OCI-LY3 (cell line): ENCODE measurements around the gene FGGY.

Experiments used
- H2AFZ ChIP-seq: fragments of 200-600, 300-600 bp; shearing (Covaris generic); 2 replicates; pipeline ENCODE4 v1.6.0; 2014; ENCODE audit warnings: antibody characterized with exemption, low read depth, low read length
- H3K27ac ChIP-seq: fragments of 200-600, 300-600 bp; sonication (generic); 2 replicates; pipeline ENCODE4 v1.5.1; 2014; ENCODE audit warnings: mild to moderate bottlenecking, low read length, moderate library complexity, mixed read lengths
- H3K27me3 ChIP-seq: fragments of 200-600, 300-600 bp; sonication (generic); 2 replicates; pipeline ENCODE4 v1.6.1; 2014; ENCODE audit warnings: low read depth, low read length, mixed read lengths
- H3K36me3 ChIP-seq: fragments of 200-600, 300-600 bp; sonication (generic); replicated peaks from 2 replicates; pipeline ENCODE3; 2014; ENCODE audit warnings: low read depth, low read length, mixed read lengths
- H3K4me1 ChIP-seq: fragments of 300-600, 200-600 bp; sonication (generic); 2 replicates; pipeline ENCODE4 v1.6.1; 2014; ENCODE audit warnings: low read length, mixed read lengths
- H3K4me2 ChIP-seq: fragments of 200-600, 300-600 bp; sonication (generic); 2 replicates; pipeline ENCODE4 v1.6.1; 2014; ENCODE audit warnings: low read length, mixed read lengths
- H3K4me3 ChIP-seq: fragments of 300-600, 200-600 bp; sonication (generic); 2 replicates; pipeline ENCODE4 v1.5.1; 2014; ENCODE audit warnings: antibody characterized with exemption, mild to moderate bottlenecking, low read length, moderate library complexity
- H3K79me2 ChIP-seq: fragments of 300-600, 200-600 bp; shearing (Covaris generic); 2 replicates; pipeline ENCODE4 v1.6.1; 2014; ENCODE audit warnings: mild to moderate bottlenecking, low read length, mixed read lengths
- H3K9ac ChIP-seq: fragments of 300-600, 200-600 bp; shearing (Covaris generic); 2 replicates; pipeline ENCODE4 v1.6.0; 2014; ENCODE audit warnings: mild to moderate bottlenecking, low read length, moderate library complexity
- H3K9me3 ChIP-seq: fragments of 200-600, 300-600 bp; shearing (Covaris generic); 2 replicates; pipeline ENCODE4 v1.6.1; 2014; ENCODE audit warnings: low read length, mixed read lengths; ENCODE audit not compliant: insufficient read depth
- H4K20me1 ChIP-seq: fragments of 200-600, 300-600 bp; sonication (generic); 2 replicates; pipeline ENCODE4 v1.6.1; 2016; ENCODE audit warnings: low read length, mixed read lengths; ENCODE audit not compliant: insufficient read depth
- CTCF ChIP-seq: fragments of 200-600, 300-600 bp; sonication (generic); IDR thresholded peaks from 2 replicates; pipeline ENCODE4 v1.5.1; 2014; ENCODE audit warnings: antibody characterized with exemption, low read length, low read depth
- EZH2phosphoT487 ChIP-seq: fragments of 200-600 bp; shearing (Covaris generic); IDR thresholded peaks from 2 replicates; pipeline ENCODE4 v1.6.1; 2018; ENCODE audit warnings: antibody characterized with exemption, mixed run types, low read depth

Gene FGGY

GRCh38 chr1:59309795-59310548 lies 13.1 kb downstream of the FGGY start:
- no peaks in the 10 kb centered on the region for H3K36me3 ChIP-seq
- no peaks in the 10 kb centered on the region for H3K27me3 ChIP-seq
- no peak overlapping the region for H3K4me3 ChIP-seq
- no peaks in the 10 kb centered on the region for H3K9me3 ChIP-seq
- no peaks in the 10 kb centered on the region for H4K20me1 ChIP-seq
- H3K9ac ChIP-seq: no peak overlapping the region
- no peak overlapping the region for H2AFZ ChIP-seq
- no peaks in the 10 kb centered on the region for H3K4me1 ChIP-seq
- no peak overlapping the region for H3K4me2 ChIP-seq
- H3K79me2 ChIP-seq: no peaks in the 10 kb centered on the region
- no peak overlapping the region for H3K27ac ChIP-seq
- TF ChIP-seq EZH2phosphoT487 (no peak), CTCF (no peak)

DNA sequence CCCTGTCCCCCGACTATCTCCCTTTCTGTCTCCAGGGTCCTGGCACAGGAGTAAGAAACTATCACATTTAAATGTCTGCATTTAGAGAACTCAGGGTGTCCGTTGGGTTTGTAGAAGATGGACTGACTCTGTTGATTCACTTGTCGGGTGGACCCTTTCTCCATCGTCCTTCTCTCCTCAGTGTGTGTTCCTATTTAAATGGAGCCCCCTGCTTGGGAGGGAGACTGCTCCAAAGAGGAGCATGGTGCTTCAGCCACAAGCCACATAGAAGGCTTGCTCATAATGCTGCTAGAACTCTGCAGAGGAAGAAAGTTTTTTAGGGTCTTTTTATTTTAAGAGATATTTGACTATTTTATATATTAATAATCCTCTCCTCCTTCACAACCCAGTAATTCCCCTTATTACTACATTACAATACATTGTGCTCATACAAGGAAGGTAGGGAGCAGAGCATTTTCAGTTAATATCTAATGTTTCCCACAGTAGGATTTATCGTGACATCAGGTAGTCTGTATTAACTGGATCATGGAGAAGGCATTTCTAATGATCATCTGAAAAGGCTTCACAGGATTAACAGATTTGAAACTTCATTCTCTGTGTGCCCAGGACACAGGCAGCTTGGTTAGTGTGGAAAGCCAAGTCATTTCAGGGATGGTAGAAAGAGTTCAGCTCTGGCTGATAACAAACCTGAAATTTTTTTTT lies 13.8 kb downstream of the FGGY start:
- H3K9ac ChIP-seq: no peak overlapping the region

GRCh38 chr1:59314776-59315528 lies 18.1 kb downstream of the FGGY start:
- no peak for TF ChIP-seq EZH2phosphoT487
- no peak for TF ChIP-seq CTCF
- Histone ChIP-seq H3K4me1 (no peaks in the 10 kb centered on the region), H3K36me3 (no peaks in the 10 kb centered on the region), H3K27me3 (no peaks in the 10 kb centered on the region), H3K4me2 (no peak overlapping the region), H2AFZ (no peak overlapping the region), H3K79me2 (no peaks in the 10 kb centered on the region), H4K20me1 (no peaks in the 10 kb centered on the region), H3K4me3 (no peak overlapping the region), H3K9me3 (no peaks in the 10 kb centered on the region), H3K27ac (no peak overlapping the region), H3K9ac (no peak overlapping the region)

More for the DNA sequence above, 13.8 kb downstream of the FGGY start:
- Histone ChIP-seq H3K9me3 (no peaks in the 10 kb centered on the region), H3K36me3 (no peaks in the 10 kb centered on the region), H3K27me3 (no peaks in the 10 kb centered on the region), H3K79me2 (no peaks in the 10 kb centered on the region), H3K4me3 (no peak overlapping the region), H3K4me2 (no peak overlapping the region), H4K20me1 (no peaks in the 10 kb centered on the region), H3K4me1 (no peaks in the 10 kb centered on the region), H2AFZ (no peak overlapping the region), H3K27ac (no peak overlapping the region)
- TF ChIP-seq EZH2phosphoT487 (no peak), CTCF (no peak)
